Spleen (tissue), 11 donors: Measurements from ENCODE around the gene CLEC17A. TPM values are rescaled to one million over a fixed set of nuclear protein-coding genes. Genes with fewer than 3 reads are reported as not detected.

Experiments
- DNase-seq: peaks from one replicate; pipeline ENCODE4 v3.0.0-alpha.2; 2020
- H3K27ac ChIP-seq, 8 donors: fragments of 200-600 bp; sonication (generic) in 7 of 8; 1 replicate in 4 of 8; 2 replicates in 4 of 8; pipeline versions ENCODE4 v1.5.0 to v1.8.0; 2016 to 2021; ENCODE audit warnings: inconsistent platforms in 4 of 8, mild to moderate bottlenecking in 4 of 8, moderate library complexity in 1 of 8
- H3K27me3 ChIP-seq, 7 donors: fragments of 200-600 bp; sonication (generic) in 6 of 7; replicated peaks in 1 of 7; 1 replicate in 4 of 7; 2 replicates in 3 of 7; pipeline versions ENCODE4 v1.5.0 to v1.8.0; 2016 to 2021; ENCODE audit warnings: inconsistent platforms in 3 of 7, mild to moderate bottlenecking in 1 of 7
- H3K36me3 ChIP-seq, 6 donors: fragments of 200-600 bp; sonication (generic) in 5 of 6; 1 replicate in 4 of 6; 2 replicates in 2 of 6; pipeline versions ENCODE4 v1.5.0 to v1.8.0; 2016 to 2021; ENCODE audit warnings: inconsistent platforms in 2 of 6
- H3K4me1 ChIP-seq, 6 donors: fragments of 200-600 bp; sonication (generic) in 5 of 6; 1 replicate in 3 of 6; 2 replicates in 3 of 6; pipeline versions ENCODE4 v1.5.0 to v1.8.0; 2016 to 2021; ENCODE audit warnings: inconsistent platforms in 3 of 6
- H3K4me3 ChIP-seq, 8 donors: fragments of 200-600 bp; sonication (generic) in 7 of 8; 1 replicate in 4 of 8; 2 replicates in 4 of 8; pipeline versions ENCODE4 v1.5.0 to v1.8.0; 2016 to 2021; ENCODE audit warnings: inconsistent platforms in 4 of 8, mild to moderate bottlenecking in 4 of 8, moderate library complexity in 2 of 8
- H3K9me3 ChIP-seq, 8 donors: fragments of 200-600 bp; sonication (generic) in 7 of 8; 1 replicate in 4 of 8; 2 replicates in 4 of 8; pipeline versions ENCODE4 v1.5.0 to v1.8.0; 2016 to 2021; ENCODE audit warnings: inconsistent platforms in 4 of 8
- POLR2A ChIP-seq, 3 donors: fragments of 450-650 bp; IDR thresholded peaks; one replicate each; pipeline ENCODE4 v1.5.1; 2017; ENCODE audit warnings: antibody characterized with exemption in 3 of 3, mild to moderate bottlenecking in 1 of 3
- POLR2AphosphoS5 ChIP-seq, 3 donors: sonication (generic); formaldehyde crosslinking; IDR thresholded peaks; one replicate each; pipeline ENCODE4 v1.5.1; 2017; ENCODE audit warnings: antibody characterized with exemption in 3 of 3
- WGBS, 5 donors: extraction: QIAGEN DNeasy Blood & Tissue Kit in 3 of 5; methylation state at CpG; one replicate each; pipeline versions ENCODE4 v1.1.5 to v1.1.7; 2013 to 2018; 5-methylcytosine and 5-hydroxymethylcytosine counted together
- intact Hi-C: fragments of 100-400 bp; cut with DNase I; formaldehyde crosslinking; loops from one replicate; pipeline ENCODE4 v1.15.0; 2023; ENCODE audit warnings: low total_unique reads
- polyA plus RNA-seq, 3 donors: library from polyadenylated mRNA; stranded (reverse); fragments of 200-250 nt; gene quantifications; one replicate each; pipeline ENCODE4 v1.2.1, GENCODE V29; 2013
- total RNA-seq, 7 donors: library from RNA; depleted of rRNA in 3 of 7; stranded (reverse); fragments of >200 nt in 3 of 7; fragmentation: NEBNext Ultra II Directional in 4 of 7; extraction: Animal tissue kit (Norgen Biotek cat#: 25700) in 4 of 7; gene quantifications; one replicate each; pipeline versions ENCODE4 v1.1.0 to v1.2.1, GENCODE V29; 2016 to 2021
- TF ChIP-seq, protein P1 (sequence below), 11 experiments: fragments of 200-600 bp in 7 of 11; fragments of 450-650 bp in 4 of 11; sonication (generic) in 4 of 11; IDR thresholded peaks in 8 of 11; conservative IDR thresholded peaks in 3 of 11; 1 replicate in 7 of 11; 2 replicates in 4 of 11; pipeline versions ENCODE4 v1.4.0 to v1.8.0; 2016 to 2021; ENCODE audit warnings: antibody characterized with exemption in 11 of 11, inconsistent platforms in 4 of 11, mild to moderate bottlenecking in 1 of 11
- donor health status: healthy with polysubstance abuse.
- donor health status: DM: no; HTN: no; CAD: no; lungs with moderate emphysema.
- donor health status: DM: no; HTN: no; CAD: no.
- donor health status: Bipolar disorder and iron deficiency.
- donor health status: healthy.
- donor health status: DM: no; HTN: no; CAD: no.
- donor health status: DM: yes; HTN: yes; CAD: no.

CLEC17A gene
- total and polyA plus RNA-seq, 10 donors: 17.9 to 47.6 (median 23.4) TPM

DNA sequence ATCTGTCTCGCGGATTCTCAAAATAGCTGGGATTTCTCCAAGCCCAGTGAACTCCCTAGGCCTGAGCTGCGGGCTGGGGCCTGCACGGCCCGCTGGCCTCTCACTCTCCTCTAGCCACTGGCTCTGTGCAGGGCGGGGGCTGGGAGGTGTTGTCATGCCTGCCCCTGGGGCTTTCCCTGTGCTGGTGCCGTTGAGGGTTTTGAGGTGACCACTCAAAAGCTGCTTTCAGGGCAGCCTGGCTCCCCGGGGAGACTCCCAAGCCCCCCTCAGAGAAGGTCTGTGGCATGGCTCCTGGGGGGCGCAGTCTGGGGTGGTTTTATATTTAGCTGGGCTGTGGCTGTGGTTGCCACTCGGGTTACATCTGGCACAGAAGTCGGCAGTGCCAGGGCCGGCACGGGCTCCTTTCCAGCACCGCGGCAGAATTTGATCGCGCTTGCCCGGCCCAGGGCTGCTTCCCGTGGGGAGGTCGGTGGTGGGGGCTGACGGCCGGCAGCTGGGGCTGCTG is 21.0 kb upstream of the CLEC17A start:
- Histone ChIP-seq H3K27me3 (no peaks in the 10 kb centered on the region), H3K36me3 (peaks cover 0 to 59% (median 27%) of the 10 kb centered on the region in 6 donors), H3K4me3 (no peak overlapping the region), H3K9me3 (no peaks in the 10 kb centered on the region), H3K27ac (peak overlapping the region in 7 of 8 donors; percentile 13 to 64 (median 50)), H3K4me1 (peaks cover 7 to 71% (median 40%) of the 10 kb centered on the region in 6 donors)
- intact Hi-C loops: no loop called here
- 37 to 69% (median 60%) methylated on average over 11 to 22 of the region's 22 CpGs for WGBS, 5 donors
- TF ChIP-seq POLR2AphosphoS5 (IDR thresholded peaks at IDR 0.05) (peak in 1 of 3 donors; percentile 12), POLR2A (IDR thresholded peaks at IDR 0.05) (no peak)
- TF ChIP-seq, protein P1, sequence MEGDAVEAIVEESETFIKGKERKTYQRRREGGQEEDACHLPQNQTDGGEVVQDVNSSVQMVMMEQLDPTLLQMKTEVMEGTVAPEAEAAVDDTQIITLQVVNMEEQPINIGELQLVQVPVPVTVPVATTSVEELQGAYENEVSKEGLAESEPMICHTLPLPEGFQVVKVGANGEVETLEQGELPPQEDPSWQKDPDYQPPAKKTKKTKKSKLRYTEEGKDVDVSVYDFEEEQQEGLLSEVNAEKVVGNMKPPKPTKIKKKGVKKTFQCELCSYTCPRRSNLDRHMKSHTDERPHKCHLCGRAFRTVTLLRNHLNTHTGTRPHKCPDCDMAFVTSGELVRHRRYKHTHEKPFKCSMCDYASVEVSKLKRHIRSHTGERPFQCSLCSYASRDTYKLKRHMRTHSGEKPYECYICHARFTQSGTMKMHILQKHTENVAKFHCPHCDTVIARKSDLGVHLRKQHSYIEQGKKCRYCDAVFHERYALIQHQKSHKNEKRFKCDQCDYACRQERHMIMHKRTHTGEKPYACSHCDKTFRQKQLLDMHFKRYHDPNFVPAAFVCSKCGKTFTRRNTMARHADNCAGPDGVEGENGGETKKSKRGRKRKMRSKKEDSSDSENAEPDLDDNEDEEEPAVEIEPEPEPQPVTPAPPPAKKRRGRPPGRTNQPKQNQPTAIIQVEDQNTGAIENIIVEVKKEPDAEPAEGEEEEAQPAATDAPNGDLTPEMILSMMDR (IDR thresholded peaks at IDR 0.05 in 8 of 11, conservative IDR thresholded peaks at IDR 0.05 in 3 of 11): no peak
- DNase-seq: no peak

DNA sequence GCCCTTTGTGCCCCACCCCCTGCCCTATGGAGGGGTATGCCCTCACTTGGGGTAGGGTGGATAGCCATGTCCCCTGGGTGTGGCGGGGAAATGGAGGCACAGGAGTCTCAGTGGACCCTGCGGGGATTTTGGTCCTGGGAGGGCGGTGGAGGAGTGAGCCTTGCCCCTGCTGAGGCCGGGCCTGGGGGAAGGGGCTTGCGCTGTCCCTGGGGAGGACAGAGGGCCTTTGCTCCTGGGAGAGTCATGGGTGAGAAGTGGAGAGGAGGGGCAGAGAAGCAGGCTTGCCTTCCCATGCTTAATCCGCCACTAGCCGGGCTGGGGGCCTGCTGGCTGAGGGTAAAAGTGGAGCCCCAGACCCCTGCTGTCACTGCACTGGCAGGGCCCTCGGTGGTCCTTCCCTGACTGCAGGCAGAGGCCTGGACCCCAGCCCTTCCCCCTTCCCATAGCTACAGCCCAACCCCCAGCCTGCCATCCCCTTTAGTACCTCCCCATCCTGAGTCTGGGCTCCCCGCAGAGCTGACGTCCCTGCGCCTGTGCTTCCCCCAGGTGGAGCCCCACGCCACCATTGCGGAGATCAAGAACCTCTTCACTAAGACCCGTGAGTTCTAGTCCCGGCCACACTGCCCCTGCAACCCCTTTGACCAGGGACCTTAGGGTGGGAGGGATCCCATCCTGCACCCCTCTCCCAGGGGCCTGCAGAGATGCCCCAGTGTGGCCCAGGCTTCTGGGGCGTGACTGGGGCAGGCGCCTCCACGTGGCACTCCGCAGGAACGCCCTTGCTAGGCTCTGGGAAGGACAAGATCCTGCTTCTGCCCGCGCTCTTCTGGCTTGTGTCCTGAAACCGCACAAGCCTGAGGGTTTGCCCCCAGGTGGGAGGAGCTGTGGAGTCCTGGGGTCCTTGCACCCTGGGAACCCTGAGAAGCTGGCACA is 20.0 kb upstream of the CLEC17A start:
- H3K4me1 ChIP-seq: peaks cover 4 to 71% (median 41%) of the 10 kb centered on the region in 6 donors
- H3K27me3 ChIP-seq: no peaks in the 10 kb centered on the region
- no peaks in the 10 kb centered on the region for H3K9me3 ChIP-seq
- peaks cover 0 to 70% (median 32%) of the 10 kb centered on the region in 6 donors for H3K36me3 ChIP-seq
- peak overlapping the region in 6 of 8 donors; percentile 13 to 64 (median 56) for H3K27ac ChIP-seq
- WGBS, 5 donors: 86 to 93% (median 89%) methylated on average over 17 to 23 of the region's 23 CpGs
- intact Hi-C loops: no loop called here
- TF ChIP-seq POLR2AphosphoS5 (IDR thresholded peaks at IDR 0.05) (no peak), POLR2A (IDR thresholded peaks at IDR 0.05) (no peak)
- TF ChIP-seq, protein P1 (IDR thresholded peaks at IDR 0.05 in 8 of 11, conservative IDR thresholded peaks at IDR 0.05 in 3 of 11): no peak
- no peak for DNase-seq
- H3K4me3 ChIP-seq: no peak overlapping the region

DNA sequence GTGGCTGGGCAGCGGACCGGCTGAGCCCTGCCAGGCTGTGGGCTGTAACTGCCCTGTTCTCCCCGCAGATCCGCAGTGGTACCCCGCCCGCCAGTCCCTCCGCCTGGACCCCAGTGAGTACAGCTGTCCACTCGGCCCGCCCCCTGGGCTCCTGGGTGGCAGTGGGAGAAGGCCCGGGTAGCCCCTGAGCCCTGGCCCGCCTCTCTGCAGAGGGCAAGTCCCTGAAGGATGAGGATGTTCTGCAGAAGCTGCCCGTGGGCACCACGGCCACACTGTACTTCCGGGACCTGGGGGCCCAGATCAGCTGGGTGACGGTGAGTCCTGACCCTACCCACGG is 19.3 kb upstream of the CLEC17A start:
- Histone ChIP-seq H3K4me1 (peaks cover 4 to 71% (median 41%) of the 10 kb centered on the region in 6 donors), H3K4me3 (no peak overlapping the region), H3K27me3 (no peaks in the 10 kb centered on the region), H3K9me3 (no peaks in the 10 kb centered on the region), H3K36me3 (peaks cover 0 to 73% (median 32%) of the 10 kb centered on the region in 6 donors), H3K27ac (no peak overlapping the region)
- DNase-seq: no peak
- intact Hi-C loops: no loop called here
- 84 to 99% (median 93%) methylated on average over 5 to 16 of the region's 16 CpGs for WGBS, 5 donors
- TF ChIP-seq POLR2A (IDR thresholded peaks at IDR 0.05) (no peak), POLR2AphosphoS5 (IDR thresholded peaks at IDR 0.05) (no peak)
- TF ChIP-seq, protein P1 (IDR thresholded peaks at IDR 0.05 in 8 of 11, conservative IDR thresholded peaks at IDR 0.05 in 3 of 11): no peak
